Measurements from ENCODE around the gene AKT2.

Gene AKT2

GRCh38 chr19:40298026-40298425 lies 12.9 kb upstream of the AKT2 start:
- DNase-seq, result no peak

DNA sequence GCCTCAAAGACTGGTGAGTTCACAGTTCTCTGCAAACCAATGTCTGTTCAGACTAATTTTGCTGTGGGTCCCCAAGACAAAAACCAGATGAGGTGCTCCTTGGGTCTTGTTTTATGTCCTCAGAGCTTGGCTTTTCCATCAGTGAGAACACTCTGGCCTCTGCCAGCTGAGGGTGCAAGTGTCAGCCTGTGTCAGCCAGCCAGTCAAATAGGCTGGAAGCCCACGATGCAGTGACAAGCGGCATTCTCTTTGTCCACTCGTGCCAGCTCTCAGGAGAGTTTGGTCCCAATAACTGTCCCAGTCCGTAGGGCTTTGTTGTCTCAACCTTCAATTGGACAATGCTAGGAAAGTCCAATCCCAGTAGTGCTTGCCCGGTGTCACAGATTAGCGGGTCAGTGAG lies 9.4 kb upstream of the AKT2 start:
- DNase-seq, result no peak

- no peak for DNase-seq
Measured at GRCh38 chr19:40286971-40287421, 1.9 kb upstream of the AKT2 start.

DNA sequence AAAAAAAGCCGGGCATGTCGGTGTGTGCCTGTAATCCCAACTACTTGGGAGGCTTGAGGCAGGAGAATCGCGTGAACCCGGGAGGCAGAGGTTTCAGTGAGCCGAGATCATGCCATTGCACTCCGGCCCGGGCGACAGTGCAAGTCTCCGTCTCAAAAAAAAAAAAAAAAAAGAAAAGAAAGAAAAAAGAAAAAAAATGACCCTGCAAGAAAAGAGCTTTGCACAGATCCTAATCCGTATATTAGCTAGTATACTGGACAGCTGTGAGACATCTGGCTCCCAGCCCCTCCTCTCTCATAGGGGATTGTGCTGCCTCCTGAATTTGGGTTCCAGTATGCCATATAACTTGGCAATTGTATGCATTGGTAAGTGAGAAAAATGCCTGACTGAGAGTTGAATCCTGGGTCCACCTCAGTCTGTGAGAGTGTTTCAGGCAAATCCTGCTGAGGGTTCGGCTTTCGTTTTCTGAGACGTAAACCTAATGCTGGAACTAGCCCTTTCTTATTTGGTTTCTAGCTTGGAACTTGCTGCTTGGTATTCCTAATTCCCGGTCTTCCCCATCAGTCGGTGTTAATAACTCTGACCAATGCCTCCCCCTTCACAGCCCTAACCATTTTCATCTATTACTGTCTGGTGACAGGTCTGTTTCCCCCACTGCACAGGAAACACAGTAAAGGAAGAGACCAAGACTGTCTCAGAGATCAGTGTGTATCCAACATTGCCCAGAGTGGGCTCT lies 1.3 kb upstream of the AKT2 start:
- no peak for DNase-seq

DNA sequence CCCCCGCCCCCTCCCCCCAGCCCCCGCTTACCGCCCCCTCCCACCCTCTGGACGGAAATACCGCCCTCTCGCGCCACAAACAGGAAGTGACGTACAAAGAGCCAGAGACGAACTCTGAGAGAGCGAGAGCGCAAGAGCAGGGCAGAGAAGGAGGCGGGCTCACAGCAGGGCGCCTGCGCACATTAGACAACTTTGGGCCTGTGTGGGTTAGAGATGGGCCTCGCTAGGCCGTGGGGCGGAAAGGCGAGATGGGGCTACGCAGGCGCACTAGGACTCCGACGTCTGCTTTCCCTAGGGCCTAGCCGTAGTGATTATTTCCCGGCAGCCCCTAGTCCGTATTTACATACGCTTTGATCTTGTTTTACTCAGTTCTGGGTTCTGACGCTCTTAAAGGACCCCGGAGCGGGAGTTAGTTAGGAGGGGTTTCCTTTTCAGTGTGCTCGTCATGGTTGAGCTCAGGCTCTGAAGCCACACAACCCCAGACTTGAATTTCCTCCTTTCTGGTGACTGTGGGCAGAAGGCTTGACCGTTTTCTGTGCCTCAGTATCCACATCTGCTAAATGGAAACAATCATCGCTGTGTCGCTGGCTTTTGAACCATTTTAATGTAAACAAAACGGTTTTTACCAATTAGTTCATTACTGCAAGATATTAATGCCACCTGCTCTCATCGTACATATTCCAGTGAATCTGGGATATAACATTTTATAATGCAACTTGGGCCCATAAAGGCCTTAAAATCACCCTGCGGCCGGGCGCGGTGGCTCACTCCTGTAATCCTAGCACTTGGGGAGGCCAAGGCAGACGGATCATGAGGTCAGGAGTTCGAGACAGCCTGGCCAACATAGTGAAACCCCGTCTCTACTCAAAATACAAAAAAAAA lies 449 bp upstream of the AKT2 start:
- peak; percentile 100 for DNase-seq

GRCh38 chr19:40284251-40284500 lies 969 bp downstream of the AKT2 start:
- DNase-seq, result no peak

GRCh38 chr19:40283414-40284250 lies 1.5 kb downstream of the AKT2 start:
- no peak for DNase-seq

DNA sequence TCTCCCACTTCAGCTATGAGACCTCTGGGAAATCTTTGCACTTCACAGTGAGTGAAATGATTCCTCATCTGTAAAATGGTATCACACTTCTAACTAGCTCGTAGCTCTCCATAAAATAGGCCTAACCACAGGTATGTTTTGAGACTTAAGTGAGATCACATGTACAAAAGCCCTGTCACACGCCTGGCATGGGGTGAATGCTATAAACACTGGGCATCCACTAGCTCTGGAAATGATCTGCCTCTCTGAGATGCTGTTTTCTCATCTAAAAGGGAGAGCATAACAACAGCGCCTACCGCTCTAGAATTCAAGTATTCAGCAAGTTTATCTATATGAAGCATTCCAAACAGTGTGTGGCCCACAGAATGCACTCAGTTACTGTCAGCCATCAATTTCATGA lies 2.2 kb downstream of the AKT2 start:
- DNase-seq, result no peak

- DNase-seq, result no peak
Measured at GRCh38 chr19:40282209-40282580, 3.0 kb downstream of the AKT2 start.

DNA sequence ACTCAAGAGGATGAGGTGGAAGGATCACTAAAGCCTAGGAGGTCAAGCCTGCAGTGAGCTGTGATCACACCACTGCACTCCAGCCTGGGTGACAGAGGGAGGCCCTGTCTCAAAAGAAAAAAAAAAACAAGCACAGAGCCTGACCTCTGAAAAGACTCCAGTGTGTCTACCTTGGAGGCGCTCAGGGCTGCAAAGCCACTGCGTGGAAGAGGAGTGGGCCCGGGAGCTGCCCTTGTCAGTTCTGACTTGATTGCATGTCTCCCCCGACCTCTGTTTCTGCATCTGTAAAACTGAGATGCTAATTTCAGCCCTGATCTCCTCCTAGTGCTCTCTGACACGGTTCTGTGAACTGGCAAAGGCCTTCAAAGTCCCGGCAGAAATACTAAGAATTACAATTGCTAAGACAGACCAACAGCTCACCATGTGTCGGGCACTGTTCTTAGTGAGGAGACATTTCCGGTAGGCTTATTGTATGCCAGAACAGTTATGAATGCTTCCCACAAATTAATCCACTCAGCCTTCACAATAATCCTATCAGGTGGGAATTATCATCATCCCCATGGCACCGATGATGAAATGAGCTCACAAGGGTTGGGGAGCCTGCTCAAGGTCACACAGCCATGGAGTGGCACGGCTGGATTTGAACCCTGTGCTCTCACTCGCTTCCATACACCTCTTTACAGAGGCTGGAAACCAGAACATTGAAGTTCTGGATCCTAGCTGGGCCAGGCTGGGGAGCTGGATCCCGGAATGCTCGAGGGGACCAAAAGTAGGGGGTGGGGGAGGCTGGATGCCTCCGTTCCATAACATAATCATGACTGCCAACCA lies 3.5 kb downstream of the AKT2 start:
- no peak for DNase-seq

- no peak for DNase-seq
Measured at GRCh38 chr19:40280608-40281221, 4.4 kb downstream of the AKT2 start.

DNA sequence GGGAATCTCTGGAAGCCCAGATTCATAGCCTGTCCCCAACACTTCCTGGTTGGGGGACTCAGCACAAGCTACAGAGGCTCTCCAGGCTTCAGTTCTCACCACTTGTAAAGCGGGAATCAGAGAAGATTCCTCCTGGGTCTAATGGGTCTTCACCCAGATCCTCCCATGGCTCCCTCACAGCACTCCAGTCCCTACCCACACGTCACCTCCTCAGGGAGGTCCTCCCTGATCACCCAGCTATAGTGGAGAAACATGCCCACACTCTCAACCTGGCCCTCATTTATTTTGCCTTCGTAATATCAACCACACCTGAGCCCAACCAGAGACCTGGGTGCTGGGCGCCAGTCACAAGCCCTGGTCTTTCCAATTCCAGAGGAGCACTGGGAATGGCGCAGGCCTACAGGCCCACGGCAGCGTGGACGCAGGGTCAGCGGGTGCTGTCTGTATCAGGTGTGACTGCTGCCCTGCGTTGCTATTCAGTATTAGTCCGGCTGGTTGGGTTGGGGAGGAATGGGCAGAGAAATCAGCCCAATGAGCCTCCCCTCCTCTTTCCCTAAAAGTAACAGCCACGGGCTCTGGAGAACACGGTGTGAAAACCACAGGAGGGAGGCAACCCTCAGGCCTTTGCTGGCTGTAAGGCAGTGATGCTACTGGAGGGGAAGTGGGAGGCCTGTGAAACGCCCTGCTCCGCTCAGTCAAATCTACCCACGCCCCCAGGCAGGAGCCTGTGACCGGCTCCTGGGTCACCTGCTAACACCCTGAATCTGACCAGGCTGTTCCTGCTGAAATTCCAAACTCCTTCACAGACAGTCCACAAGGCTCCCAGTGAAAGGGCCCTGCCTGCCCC lies 5.2 kb downstream of the AKT2 start:
- DNase-seq, result no peak

DNA sequence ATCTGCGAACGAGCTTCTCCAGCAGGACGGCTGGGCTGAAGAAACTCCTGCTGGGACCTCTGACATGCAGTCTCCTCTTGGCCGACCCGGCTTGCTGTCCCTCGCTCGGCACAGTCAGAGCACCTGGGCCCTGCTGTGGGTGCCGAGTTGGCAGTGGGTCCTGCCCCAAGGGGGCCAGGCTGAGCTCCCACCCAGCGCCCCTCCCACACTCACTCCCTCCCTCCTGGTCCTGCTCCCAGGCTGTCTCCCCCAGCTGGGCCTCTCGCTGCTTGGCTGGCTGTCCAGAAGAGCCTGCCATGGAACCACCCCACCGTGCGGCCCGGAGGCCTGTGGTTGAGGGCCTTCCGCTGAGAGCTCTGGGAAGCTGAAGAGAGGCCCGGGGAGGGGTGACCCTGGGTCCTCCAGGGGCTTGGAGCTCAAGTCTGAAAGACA lies 6.0 kb downstream of the AKT2 start:
- DNase-seq, result no peak

- no peak for DNase-seq
Measured at GRCh38 chr19:40278361-40279035, 6.6 kb downstream of the AKT2 start.

DNA sequence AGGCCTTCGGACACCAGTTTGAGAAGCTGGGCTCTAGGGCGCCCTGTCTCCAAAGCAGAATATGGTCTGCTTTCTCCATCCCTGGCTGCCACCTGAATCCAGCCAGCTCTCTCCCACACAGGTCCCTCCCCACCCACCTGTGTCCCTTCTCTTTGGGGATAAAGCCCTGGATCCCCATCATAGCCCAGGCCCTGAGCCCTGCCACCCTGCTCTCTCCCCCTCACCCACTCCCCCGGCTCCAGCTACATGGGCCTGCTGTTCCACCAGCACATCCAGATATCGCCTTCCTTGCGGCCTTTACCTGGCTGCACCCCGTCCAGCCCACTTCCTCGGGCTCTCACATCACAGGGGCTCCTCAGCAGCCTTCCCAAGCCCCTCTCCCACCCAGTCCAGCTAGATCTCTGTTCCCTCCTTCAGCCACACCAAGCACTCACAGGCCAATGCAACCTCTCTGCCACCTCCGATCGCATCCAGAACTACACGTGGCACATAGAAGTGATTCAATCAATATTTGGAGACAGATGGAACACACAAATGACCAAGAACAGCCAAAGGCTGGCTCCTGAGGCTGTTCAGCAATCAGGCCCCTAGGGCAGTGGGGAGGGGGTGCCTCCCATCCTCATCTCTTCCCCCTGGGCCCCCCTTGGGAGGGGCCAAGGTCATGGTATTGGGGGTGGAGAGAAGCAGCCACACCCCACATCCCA lies 7.6 kb downstream of the AKT2 start:
- no peak for DNase-seq

DNA sequence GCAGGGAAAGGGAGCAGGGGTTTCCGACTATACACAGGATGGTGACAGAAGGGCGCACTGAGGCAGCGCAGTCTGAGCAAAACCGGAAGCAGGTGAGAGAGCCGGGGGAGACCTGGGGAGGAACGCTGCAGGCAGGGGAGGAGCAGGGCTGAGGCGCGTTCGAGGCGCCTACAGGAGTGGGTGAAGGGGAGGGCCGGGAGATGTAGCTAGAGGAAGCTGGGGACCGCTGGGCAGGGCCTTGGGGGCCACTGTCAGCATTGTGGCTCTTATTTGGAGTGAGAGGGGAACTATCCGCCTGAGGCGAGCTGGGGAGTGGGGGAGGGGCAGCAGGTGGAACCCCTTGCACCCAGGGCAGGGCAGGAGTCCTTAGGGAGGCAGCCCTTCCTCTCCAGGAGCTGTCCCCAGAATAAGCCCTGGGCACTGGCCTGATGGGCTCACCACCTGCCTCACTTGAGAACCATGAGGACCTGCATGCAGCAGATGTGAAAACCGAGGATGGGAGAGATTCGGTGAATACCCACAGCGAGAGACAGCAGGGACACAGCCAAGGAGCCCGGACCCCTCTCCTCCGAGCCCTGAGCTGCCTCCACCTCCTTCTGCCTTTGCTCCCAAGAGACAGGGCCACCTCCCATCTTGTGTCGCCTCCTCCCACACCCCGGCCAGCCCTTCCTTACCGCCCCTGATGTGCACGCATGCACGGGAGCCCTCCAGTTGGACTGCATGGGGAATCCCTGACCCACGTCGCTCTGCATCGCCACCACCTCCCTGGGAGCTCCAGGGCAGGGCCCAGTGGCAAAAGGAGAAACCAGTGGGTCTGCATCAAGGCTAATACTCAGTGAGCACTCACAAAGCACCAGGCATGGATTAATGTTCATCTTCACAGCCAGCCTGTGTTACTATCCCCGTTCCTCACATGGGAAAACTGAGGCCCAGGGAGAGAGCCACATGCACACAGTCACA lies 10.3 kb downstream of the AKT2 start:
- no peak for DNase-seq

DNA sequence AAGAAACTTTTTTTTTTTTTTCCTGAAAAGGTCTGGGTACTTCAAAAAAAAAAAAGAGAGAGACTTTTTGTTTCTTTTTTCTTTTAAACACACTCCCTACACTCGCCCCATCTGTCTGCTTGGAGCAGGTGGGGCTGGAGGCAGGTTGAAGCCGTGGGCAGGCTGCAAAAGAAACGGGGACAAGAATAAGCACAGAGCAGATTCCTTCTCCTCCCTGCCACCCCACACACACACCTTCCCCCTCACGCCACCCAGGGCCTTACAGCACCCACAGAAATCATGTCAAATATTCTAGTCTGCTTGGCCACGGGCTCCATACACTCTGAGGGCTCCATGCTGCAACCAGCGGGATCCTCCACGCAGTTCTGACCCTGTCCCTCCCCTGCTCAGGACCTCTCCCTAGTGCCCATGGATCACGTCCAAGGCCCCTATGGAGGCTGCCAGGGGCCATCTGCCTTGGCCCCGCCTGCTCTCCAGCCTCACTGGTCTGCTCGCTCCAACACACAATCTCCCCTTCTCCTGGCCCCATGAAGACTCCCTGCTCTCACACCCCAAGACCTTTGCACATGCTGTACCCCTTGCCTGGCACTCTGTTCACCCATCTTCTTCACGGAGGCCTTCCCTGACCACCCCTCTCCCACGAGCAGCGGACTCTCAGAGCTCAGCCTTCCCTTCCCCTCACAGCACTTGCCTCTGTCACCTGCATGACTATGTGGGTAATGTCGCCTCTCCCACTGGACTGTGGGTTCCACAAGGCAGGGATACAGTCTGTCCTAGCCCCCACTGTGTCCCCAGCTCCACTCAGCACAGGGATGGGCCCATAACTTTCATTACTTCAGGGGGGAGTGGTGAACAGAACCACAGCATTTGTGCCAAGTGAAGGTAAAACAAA lies 11.4 kb downstream of the AKT2 start:
- DNase-seq, result no peak

GRCh38 chr19:40272261-40272660 lies 12.9 kb downstream of the AKT2 start:
- no peak for DNase-seq
